HG02943 (cell line): ENCODE results near the gene DLG2.
"Not testable (repeated sequence)": the region's sequence is repeated elsewhere in the genome, so short reads cannot be mapped to it uniquely, and the experiment has no call there.

ENCODE experiments used
- ATAC-seq: cut with Tn5 transposase; IDR thresholded peaks from one replicate; pipeline ENCODE4 v1.9.1; 2021; ENCODE audit warnings: mild to moderate bottlenecking, low read depth, moderate library complexity; ENCODE audit not compliant: unreplicated experiment

DLG2 gene

DNA sequence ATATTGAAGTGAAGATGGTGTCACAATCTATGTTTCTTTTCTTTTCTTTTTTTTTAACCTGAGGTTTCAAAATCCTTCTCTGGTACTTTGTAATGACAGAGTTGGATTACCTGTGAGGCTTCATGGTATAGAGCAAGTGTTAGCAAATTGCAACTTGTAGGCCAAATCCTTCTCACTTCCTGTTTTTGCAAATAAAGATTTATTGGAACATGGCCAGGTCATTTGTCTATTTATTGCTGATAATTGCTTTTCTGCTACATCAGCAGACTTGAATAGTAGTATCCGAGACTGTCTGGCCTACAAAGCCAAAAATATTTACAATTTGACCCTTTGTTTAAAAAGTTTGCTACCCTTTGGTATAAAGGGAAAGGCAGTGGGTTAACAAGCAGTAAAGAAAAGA is 1281.5 kb downstream of the DLG2 start:
- no peak for ATAC-seq

DNA sequence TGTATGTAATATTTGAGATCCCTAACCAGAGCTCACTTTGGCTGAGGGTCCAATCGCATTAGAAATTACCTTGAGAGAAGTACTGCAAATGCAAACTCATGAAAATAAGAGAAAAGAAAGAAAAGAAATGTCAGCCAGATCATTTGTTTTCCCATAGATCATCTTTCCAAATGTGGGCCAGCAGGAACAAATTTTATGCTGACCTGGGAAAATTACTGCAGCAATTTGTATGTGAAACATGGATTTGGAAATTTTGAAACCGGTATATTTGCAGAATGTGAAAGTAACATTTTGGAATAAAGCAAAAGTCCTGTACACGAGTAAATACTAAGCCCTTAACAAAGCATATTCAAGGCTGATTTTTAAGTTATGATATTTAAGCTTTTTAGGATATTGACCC is 1282.1 kb downstream of the DLG2 start:
- no peak for ATAC-seq

DNA sequence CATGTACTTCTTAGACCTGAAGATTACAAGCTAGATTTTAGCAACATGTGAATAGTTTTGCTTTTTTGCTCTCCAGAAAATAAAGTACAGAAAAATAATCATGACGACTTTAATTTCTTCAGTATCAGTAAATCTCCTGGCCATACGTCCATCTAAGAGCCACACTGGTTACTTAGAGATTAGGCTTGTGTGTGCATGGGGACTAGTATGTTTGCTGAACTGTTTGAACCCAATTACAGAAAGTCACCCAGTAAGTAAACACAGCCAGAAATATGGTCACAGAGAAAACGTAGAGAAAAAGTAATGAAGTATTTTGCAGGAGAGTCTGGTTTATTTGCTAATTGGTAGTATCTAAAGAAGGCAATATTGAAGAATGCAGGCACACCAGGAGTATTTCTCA is 1287.3 kb downstream of the DLG2 start:
- ATAC-seq = no peak

DNA sequence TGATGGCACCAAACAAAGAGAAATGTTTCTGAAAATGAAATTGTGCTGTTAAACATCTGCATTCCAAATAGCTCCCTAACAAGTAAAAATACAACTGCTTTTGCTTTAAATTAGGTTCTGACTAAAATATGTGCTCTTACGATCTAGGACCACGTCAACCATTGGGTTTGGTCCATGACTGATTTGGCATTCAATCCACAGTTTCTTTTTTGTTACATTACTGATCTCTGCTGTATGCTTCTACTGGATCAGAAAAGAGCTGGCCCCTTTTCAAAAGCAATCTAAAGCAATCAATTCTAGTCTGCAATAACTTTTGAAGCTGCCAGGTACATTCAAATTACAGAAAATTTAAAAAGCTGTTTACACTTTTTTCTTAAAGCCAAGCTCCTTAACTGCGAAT is 1293.9 kb downstream of the DLG2 start:
- ATAC-seq = no peak

DNA sequence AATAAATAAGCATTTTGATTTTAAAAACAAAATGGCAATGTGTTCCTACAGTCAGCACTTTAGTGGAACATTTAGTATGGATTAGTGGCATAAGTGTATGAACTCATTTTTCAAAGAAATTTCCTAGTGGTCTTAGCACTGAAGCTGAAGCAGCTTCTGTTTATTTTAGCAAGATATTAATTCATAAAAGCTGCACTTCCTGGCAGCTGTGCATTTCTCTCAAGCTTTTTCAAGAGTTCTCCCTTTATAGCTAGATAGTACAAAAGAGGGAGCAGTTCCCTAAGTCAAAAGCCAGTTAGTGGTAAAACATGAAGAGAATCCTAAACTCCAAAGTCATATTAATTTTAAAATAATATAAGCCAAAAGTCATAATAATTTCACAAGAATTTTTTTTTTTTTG is 1304.9 kb downstream of the DLG2 start:
- ATAC-seq = no peak

DNA sequence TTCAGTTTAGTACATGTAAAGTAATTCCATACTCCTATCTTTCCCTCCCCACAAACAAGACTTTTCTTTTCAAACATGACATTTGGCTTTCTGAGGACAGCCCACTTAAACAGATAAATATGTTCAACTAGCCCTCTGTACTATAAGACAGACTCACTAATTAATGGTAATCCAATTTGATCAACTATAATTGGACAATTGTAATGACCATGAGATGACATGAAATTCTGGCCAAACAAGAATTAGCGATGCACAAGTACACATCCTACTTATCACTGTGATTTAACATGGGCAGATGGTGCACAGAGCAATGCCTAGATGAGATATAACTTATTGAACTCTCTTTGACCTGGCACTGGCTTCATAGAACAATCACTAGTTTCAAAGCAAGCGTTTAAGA is 1307.3 kb downstream of the DLG2 start:
- no peak for ATAC-seq

DNA sequence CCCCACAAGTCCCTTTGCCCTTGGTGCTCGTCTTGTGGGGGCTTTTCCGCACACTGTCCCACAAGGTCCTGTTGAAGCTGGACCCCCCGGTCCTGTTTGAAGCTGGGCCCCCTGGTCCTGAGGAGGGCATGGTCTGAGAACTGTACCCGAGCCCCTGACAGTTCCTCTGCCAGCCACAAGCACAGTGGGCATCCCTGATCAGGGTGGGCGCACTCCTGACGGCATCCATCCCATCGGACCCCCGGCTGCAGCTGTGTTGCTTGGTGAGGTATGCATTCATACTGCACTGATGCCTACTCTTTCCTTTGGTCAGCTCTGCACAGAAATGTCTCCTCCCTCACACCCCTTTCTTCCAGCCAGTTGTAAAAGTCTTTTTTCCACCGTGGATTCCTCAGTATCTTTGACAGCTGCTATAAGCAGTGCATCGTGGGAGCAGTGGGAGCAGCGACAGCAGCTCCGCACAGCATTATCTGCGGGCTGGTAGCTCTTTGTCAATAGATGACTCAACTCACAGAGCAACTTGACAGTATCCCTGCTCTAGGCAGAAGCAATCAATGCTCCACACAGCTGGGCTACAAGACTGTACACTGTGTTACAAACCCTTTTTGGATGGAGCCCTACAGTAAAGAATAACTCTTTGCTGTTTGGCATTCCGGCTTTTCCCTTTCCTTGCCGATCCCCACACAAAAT is 1310.1 kb downstream of the DLG2 start:
- no peak for ATAC-seq

DNA sequence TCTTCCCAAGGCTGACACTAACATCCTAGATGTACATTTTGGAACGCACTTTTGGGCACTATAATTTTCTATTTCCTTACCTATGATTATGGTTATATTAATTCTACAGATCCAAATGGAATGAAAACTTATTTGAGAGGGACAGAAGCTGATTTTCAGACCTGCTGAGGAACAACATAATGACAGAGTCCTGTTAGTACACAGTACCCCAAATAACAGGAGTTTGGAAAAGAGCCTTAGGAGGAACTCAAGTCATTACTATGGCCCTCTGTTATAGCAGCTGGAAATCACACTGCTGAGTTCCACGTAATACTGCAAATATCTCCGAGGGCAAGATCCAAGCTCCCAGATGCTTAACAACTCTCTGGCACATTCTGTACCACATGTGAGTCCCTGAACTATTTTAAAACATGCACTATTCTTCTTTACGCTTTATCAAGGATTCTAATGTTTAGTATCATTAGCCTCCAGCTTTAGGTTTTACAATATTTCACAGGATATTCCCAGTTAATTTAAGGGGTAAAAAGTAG is 1313.2 kb downstream of the DLG2 start:
- no peak for ATAC-seq

DNA sequence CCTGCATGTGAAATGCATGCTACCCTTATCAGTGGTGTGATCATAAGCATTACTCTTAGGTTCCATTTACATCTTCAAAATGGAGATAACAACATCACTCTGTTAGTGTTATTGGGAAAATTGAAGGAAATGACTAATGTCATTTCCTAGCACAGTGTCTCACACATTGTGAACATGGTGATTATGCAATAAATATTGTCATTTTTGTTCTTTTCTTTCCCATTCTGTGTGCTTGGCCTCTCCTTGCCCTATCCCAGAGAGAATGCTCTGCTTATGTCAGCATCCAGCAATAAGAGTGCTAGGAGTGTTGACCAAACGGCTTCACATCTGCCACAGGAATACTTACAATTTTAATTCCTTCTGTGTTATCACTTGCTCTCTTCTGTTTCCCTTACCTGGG is 1316.9 kb downstream of the DLG2 start:
- ATAC-seq = no peak

DNA sequence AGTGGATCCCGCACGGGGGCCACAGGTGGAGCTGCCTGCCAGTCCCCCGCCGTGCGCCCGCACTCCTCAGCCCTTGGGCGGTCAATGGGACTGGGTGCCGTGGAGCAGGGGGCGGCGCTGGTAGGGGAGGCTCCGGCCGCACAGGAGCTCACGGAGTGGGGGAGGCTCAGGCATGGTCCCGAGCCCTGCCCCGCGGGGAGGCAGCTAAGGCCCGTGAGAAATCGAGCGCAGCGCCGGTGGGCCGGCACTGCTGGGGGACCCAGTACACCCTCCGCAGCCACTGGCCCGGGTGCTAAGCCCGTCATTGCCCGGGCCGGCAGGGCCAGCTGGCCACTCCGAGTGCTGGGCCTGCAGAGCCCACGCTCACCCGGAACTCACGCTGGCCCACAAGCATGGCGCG is 1318.7 kb downstream of the DLG2 start:
- not testable (repeated sequence) for ATAC-seq

DNA sequence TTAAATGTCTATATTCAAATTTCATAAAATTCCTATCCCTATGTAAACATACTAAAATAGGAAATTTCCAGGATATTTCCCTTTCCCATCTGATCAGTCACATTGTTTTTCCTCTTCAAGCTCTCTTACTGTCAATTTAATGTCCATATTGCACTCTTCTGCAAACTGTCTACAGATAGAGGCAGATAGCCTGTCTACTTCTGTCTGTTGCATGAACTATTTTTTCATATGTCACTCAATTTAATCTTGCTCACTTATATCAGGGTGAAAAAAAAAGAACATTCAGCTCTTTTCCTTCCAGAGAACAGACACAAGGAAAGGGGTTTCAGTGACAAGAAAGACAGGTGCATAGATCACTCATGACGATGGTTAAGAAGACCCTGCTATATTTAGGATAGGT is 1327.1 kb downstream of the DLG2 start:
- no peak for ATAC-seq

DNA sequence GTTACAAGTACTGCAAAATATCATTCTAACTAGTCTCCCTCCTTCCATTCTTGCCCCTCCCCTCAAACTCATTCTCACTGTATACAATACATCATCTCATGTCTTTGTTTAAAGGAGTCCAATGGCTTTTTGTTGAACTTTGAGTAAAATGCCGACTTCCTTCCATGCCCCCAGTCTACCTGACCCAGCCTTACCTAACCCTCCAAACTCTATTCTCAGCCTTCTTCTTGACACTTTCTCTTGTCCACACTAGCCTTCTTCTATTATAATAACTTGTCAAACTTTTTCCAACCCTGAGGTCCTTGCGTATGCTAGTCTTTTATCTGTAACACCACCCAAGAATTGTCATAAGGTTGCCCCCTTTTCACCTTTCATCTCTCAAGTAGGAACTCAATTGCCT is 1329.6 kb downstream of the DLG2 start:
- ATAC-seq = no peak

DNA sequence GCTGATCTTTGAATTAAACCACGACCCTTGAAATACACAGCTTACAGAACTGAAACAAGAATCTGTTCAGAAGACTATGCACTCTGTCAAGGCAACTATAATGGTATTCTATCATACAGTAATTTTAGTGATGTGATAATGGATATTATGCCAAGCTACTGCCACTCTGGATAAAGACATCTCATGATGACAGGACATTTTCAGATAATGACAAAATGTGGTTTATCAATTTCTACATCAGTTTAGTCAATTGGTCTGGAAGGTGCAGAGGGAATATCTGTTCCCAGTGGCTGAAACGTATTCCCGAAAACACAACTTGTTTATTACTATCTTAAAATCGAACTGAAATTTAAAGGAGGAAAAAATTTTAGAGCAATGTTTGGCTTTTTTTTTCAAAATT is 1331.3 kb downstream of the DLG2 start:
- no peak for ATAC-seq

DNA sequence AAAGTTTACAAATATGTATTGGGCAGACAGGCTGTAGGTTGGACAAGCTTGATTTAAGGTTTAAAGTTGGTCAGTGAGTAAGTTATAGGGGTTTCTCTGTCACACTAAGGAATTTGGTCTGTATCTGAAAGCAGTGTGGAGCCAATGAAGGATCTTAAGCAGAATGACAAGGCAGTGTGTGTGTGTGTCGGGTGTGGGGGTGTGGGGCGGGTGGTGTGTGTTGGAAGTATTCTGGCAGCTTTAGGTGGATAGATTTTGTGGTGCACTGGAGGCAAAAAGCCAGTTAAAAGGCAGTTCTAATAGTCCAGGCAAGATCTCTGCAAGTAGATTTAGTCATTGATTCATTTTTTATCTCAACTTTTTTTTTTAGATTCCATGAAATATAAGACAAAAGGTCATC is 1334.2 kb downstream of the DLG2 start:
- ATAC-seq = no peak

DNA sequence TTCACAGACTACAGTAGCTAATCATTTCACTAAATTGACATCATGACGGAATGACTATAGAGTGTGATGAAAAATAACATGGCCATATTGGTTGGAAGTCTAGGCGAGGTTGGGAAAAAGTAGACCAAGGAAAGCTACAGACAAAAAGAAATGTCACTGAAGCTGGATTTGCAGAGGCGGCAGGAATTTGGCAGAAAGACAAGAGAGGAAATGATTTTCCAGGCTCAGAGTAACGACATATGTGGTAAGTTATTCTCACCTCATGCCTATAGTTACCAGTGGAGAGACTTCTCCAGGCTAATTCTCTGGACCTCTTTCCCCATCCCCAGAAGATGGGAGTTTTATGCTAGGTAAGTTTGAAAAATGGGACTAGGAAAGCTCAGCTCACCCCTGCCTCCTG is 1335.1 kb downstream of the DLG2 start:
- ATAC-seq = no peak

DNA sequence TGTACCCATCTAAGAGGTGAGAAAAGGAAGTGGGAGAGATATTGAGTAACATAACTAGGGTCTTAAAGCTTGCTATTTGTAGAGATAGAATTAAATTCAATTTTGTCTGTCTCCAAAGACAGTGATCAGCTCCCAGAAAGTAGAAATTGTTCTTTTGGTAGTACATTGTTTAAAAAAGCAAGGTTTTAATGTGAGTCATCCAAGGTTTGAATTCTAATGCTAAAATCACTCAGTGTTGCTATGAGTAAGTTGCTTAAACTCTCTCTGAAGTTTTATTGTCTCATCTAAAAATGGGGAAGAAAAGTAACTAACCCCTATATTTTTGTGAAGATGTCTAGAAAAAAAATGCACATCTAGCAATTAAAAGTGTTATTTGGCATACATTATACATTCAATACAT is 1336.5 kb downstream of the DLG2 start:
- no peak for ATAC-seq

DNA sequence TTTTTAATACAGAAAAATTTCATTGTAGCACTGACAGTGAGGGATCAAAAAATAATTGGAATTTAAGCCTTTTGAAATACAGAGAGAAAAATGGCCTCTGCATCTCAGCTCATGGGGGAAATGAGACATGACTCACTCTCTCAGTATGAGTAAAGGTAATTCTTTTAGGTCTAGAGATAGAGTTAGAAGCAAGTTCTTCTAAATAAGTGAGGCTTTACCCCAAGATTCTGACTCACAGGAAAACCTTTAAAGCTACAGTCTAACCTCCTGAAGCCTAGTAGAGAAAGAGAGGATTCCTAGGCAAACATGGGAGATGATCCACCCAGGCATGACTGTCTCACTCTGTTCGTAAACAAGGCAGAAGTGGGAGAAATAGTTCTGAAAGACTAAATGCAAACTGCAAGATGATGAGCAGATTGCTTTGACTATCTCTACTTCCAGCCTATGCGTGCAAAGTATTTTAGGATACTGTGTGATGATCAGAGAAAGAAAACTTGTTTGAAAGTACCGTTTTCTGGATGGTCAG is 1337.7 kb downstream of the DLG2 start:
- peak; percentile 93 for ATAC-seq

DNA sequence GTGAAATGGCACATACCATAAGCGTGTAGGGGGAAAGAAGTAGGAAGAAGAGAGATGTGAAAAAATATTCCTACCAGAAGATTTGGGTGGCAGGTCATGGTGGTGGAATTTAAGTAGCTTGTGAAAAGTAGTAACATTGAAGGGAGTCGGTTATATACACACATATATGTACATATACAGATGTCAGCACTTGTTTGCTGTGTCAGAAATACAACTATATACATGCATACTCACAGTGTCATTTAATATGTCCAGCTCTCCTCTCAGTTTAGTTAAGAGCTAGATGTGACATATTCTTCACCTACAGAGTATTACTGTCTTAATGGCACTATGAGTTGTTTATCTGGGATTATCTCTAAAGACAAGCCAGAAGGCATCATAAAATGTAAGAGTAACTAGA is 1353.6 kb downstream of the DLG2 start:
- ATAC-seq = no peak

DNA sequence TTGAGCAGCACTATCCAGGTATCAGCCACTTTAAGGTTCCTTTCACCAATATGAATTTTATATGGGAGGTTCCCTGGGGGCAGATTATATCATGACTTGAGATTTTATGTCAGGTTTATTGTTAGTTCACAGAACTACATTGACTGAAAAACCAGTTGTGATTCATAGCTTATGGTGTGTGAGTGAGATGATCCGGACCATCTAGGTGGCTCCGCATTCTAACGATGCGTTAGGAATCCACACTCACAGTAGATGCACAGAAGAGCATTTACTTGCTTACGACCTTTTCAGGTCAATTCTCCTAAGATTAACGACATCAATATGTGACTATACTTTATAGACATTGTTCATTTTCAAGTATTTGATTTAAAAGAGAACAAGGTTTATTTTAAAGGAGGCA is 1356.7 kb downstream of the DLG2 start:
- no peak for ATAC-seq

DNA sequence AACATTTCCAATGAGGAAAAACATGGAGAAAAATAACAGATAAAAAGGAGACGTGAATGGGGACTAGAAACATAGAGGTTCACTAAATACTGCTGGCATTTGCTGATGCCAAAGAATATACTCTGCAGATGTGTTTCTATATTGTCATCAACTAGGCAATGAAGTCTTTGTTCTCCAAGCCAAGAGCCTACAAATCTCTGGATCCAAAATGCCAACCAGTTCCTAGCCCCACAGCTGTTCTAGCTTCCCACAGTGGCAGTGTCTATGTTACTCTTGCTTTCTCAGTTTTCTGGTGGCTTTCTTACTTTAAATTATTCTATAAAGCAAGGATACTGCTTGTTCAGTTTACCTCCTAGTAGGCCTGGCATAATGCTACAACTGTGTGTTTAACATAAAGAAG is 1363.1 kb downstream of the DLG2 start:
- no peak for ATAC-seq

DNA sequence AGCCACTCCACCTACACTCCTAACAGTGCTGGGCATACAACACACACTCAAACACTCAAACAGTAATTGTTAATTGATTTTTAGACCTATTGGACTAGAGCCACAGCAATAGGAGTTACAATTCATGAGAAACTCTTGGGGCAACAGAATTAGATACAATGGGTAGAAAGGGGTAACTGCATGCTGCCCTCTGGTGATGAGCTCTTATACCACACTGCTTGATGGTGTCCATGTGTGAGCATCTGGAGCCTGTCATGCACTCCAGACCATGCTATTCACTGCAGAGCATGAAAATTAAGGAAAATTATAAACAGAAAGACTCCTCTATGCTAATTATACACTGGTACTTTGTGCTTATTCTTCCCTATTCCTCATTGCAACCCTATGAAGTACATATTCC is 1365.4 kb downstream of the DLG2 start:
- no peak for ATAC-seq

DNA sequence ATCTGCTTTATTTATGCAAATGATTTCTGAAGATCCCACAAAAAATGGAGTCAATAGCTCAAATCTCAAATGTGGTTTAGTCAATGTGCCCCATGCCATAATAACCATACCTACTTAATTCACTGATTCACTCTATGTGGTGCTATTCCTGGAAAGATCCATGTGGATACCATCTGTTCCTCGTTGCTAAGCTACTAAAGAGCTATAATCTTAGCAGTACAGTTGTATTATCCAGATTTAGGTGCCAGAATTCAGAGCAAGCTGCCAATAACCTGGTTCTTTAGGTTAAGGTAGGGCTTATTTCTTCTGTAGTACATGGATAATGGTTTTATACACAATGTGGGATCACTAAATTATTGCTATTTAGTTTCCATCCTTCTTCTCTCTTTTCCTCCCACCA is 1366.3 kb downstream of the DLG2 start:
- no peak for ATAC-seq

DNA sequence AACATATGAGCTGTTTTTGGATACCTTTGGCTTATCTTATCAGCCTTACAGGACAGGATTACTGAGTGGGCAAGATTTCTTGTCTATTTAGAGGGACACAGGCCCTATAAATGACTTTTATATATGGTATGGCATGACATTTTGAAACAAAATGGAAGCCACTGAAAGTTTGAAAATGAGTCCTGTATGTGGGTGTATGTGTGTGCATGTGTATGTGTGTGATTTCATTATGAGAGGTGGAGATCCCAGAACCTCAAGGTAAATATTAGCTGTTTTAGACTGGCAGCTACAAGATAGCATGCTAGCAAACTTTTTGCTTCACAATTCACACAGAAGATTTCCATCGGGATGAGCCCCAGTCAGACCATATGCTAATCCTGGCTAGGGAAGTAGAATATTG is 1370.5 kb downstream of the DLG2 start:
- no peak for ATAC-seq
